Ovary (tissue), 3 donors: ENCODE measurements around the gene NANOS1.

Experiments
- CTCF ChIP-seq, 3 donors: fragments of 450-650 bp in 2 of 3; fragments of 200-600 bp in 1 of 3; IDR thresholded peaks; one replicate each; pipeline versions ENCODE4 v1.5.1 to v1.8.0; 2016 to 2022; ENCODE audit warnings: antibody characterized with exemption in 3 of 3, mild to moderate bottlenecking in 1 of 3
- EP300 ChIP-seq: sonication (generic); formaldehyde crosslinking; IDR thresholded peaks from one replicate; pipeline ENCODE4 v1.6.1; 2017; ENCODE audit warnings: antibody characterized with exemption
- POLR2A ChIP-seq: fragments of 450-650 bp; IDR thresholded peaks from one replicate; pipeline ENCODE4 v1.6.1; 2017; ENCODE audit warnings: antibody characterized with exemption, mild to moderate bottlenecking, moderate library complexity
- donor health status: DM: no; HTN: no; CAD: no.

GRCh38 chr10:118981946-118982345 lies 47.6 kb upstream of the NANOS1 start:
- no peak for TF ChIP-seq CTCF (IDR thresholded peaks at IDR 0.05)
- no peak for TF ChIP-seq POLR2A
- no peak for TF ChIP-seq EP300
